GM19193 (cell line): ENCODE measurements around the gene LCK.

Experiments used
- POLR2A ChIP-seq: IDR thresholded peaks from 4 replicates; pipeline ENCODE4 v1.6.1; 2011; ENCODE audit not compliant: insufficient read depth, insufficient read length; ENCODE audit errors: extremely low read depth

Gene LCK

GRCh38 chr1:32318127-32318869 is 67.2 kb downstream of the LCK start:
- TF ChIP-seq POLR2A, result no peak

- no peak for TF ChIP-seq POLR2A
These were observed 70.7 kb downstream of the LCK start for GRCh38 chr1:32321712-32322291.

GRCh38 chr1:32327204-32327603 is 76.1 kb downstream of the LCK start:
- no peak for TF ChIP-seq POLR2A

- TF ChIP-seq POLR2A, result no peak
These were observed 78.9 kb downstream of the LCK start for GRCh38 chr1:32329931-32330466.

GRCh38 chr1:32330558-32331151 is 79.6 kb downstream of the LCK start:
- TF ChIP-seq POLR2A, result no peak

- TF ChIP-seq POLR2A, result no peak
These were observed 80.5 kb downstream of the LCK start for GRCh38 chr1:32331549-32331948.

- TF ChIP-seq POLR2A, result peak; percentile 38
These were observed 81.4 kb downstream of the LCK start for GRCh38 chr1:32332290-32333079.

- TF ChIP-seq POLR2A, result no peak
These were observed 82.3 kb downstream of the LCK start for GRCh38 chr1:32333251-32333963.

GRCh38 chr1:32334274-32334861 is 83.3 kb downstream of the LCK start:
- TF ChIP-seq POLR2A, result peak; percentile 43

GRCh38 chr1:32334864-32335534 is 83.9 kb downstream of the LCK start:
- no peak for TF ChIP-seq POLR2A

GRCh38 chr1:32335535-32335789 is 84.4 kb downstream of the LCK start:
- no peak for TF ChIP-seq POLR2A
